Breast epithelium (tissue), 4 donors: ENCODE results near the gene QTRT2. TPM values are rescaled to one million over a fixed set of nuclear protein-coding genes. Genes with fewer than 3 reads are reported as not detected.

Source experiments
- DNase-seq, 2 donors: peaks; one replicate each; pipeline ENCODE4 v3.0.0-alpha.2; 2019; ENCODE audit warnings: low spot score in 2 of 2
- H3K27ac ChIP-seq, 2 donors: fragments of 200-600 bp; sonication (generic) in 1 of 2; one replicate each; pipeline ENCODE4 v1.5.1; 2016 to 2019; ENCODE audit warnings: mild to moderate bottlenecking in 1 of 2
- H3K27me3 ChIP-seq, 2 donors: fragments of 200-600 bp; sonication (generic) in 1 of 2; one replicate each; pipeline versions ENCODE4 v1.5.1 to v1.6.0; 2017 to 2019; ENCODE audit warnings: control low read depth in 1 of 2, mild to moderate bottlenecking in 1 of 2
- H3K36me3 ChIP-seq: fragments of 200-600 bp; one replicate; pipeline ENCODE4 v1.5.1; 2019
- H3K4me1 ChIP-seq, 2 donors: fragments of 200-600 bp; sonication (generic); one replicate each; pipeline ENCODE4 v1.5.1; 2016 to 2019; ENCODE audit warnings: control low read depth in 1 of 2
- H3K4me3 ChIP-seq, 3 donors: fragments of 200-600 bp; sonication (generic); 1 replicate in 2 of 3; 2 replicates in 1 of 3; pipeline ENCODE4 v1.5.1; 2016 to 2019; ENCODE audit warnings: mild to moderate bottlenecking in 3 of 3, moderate library complexity in 2 of 3
- H3K9me3 ChIP-seq, 2 donors: fragments of 200-600 bp; sonication (generic) in 1 of 2; one replicate each; pipeline ENCODE4 v1.5.1; 2016 to 2019; ENCODE audit warnings: control low read depth in 1 of 2
- POLR2A ChIP-seq: fragments of 450-650 bp; IDR thresholded peaks from one replicate; pipeline ENCODE4 v1.6.1; 2016; ENCODE audit warnings: antibody characterized with exemption, mild to moderate bottlenecking, moderate library complexity
- POLR2AphosphoS5 ChIP-seq, 3 donors: sonication (generic); formaldehyde crosslinking; IDR thresholded peaks; one replicate each; pipeline ENCODE4 v1.6.1; 2017; ENCODE audit warnings: antibody characterized with exemption in 3 of 3
- intact Hi-C: fragments of 100-400 bp; cut with DNase I; formaldehyde crosslinking; loops from one replicate; pipeline ENCODE4 v1.15.1; 2023; ENCODE audit warnings: low total_unique reads
- total RNA-seq, 3 donors: library from RNA; depleted of rRNA; stranded (reverse); fragments of >200 nt; gene quantifications; one replicate each; pipeline ENCODE4 v1.1.0, GENCODE V29; 2016
- TF ChIP-seq, protein P1 (sequence below), 3 donors: fragments of 450-650 bp; IDR thresholded peaks; one replicate each; pipeline ENCODE4 v1.5.1; 2016 to 2017; ENCODE audit warnings: antibody characterized with exemption in 3 of 3, mild to moderate bottlenecking in 3 of 3, moderate library complexity in 3 of 3

QTRT2 gene
- total RNA-seq = 10 to 100 TPM; 11.0 to 25.8 (median 15.1) TPM

DNA sequence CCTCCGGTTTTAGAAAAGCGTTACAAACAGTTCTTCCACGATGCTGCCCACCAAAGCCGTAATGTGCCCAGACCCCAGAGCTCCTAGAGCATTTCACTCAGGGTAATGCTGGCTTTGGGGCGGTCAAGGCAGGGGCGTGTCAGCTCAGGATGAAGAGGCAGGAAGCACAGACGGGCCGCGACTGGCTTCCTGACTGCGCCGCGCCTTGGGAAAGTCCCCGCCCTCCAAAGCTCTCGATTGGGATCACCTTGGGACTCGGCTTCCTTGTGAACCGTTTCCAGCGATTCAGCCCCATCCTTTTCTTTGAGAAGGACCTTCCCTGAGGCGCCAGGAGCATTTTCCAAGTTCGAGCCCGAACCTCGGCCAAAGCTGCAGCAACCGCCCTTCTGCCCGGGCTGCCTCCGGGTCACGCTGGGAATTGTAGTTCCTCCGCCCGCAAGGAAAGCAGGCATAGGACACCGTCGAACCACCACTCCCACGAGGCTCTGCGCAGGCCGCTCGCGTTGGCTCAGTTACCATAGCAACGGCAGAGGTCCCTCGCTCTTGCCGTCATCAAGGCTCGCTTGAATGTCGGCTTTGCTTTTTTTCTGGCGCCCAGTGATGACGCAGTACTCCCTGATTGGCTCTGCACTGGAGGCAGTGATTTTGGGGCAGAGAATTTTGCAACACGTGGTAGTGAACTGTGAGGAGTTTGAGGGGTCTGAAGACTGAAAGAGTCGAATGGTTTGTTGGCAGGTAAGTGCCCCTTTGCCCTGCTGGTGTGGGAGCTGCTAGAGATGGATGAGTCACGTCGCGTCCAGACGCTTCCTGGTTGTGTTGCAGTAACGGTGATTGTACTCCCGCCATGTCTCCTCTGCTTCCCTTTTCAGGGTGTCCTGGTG lies at the start of gene QTRT2, which contains the start of gene CCDC191:
TSS of gene QTRT2 (plus strand) at position 608 of the 881 bp plus-strand sequence. CDS start 8,521 bp downstream, outside the sequence.
TSS of gene CCDC191 (minus strand) at position 397 of the 881 bp plus-strand sequence. CDS start at position 337, 60 bp downstream.
- Histone ChIP-seq H3K27ac (peak within 1 kb of the TSS; percentile 87 to 88), H3K36me3 (no peaks in the 10 kb centered on the region), H3K9me3 (no peaks in the 10 kb centered on the region), H3K27me3 (no peaks in the 10 kb centered on the region), H3K4me1 (no peaks in the 10 kb centered on the region), H3K4me3 (peak within 1 kb of the TSS; percentile 62 to 81 (median 74))
- intact Hi-C loops = loop anchor here (5.0 kb wide), 1 partner anchor 1459 kb away; no protein-coding TSS in a partner anchor
- DNase-seq = peak; percentile 98 to 99
- TF ChIP-seq POLR2AphosphoS5 (IDR thresholded peaks at IDR 0.05) = peak; percentile 69 to 87 (median 83)
- TF ChIP-seq, protein P1, sequence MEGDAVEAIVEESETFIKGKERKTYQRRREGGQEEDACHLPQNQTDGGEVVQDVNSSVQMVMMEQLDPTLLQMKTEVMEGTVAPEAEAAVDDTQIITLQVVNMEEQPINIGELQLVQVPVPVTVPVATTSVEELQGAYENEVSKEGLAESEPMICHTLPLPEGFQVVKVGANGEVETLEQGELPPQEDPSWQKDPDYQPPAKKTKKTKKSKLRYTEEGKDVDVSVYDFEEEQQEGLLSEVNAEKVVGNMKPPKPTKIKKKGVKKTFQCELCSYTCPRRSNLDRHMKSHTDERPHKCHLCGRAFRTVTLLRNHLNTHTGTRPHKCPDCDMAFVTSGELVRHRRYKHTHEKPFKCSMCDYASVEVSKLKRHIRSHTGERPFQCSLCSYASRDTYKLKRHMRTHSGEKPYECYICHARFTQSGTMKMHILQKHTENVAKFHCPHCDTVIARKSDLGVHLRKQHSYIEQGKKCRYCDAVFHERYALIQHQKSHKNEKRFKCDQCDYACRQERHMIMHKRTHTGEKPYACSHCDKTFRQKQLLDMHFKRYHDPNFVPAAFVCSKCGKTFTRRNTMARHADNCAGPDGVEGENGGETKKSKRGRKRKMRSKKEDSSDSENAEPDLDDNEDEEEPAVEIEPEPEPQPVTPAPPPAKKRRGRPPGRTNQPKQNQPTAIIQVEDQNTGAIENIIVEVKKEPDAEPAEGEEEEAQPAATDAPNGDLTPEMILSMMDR (IDR thresholded peaks at IDR 0.05) = no peak

- Histone ChIP-seq H3K4me1 (no peaks in the 10 kb centered on the region), H3K4me3 (no peak overlapping the region), H3K27me3 (no peaks in the 10 kb centered on the region), H3K9me3 (no peaks in the 10 kb centered on the region), H3K27ac (no peak overlapping the region), H3K36me3 (no peaks in the 10 kb centered on the region)
- TF ChIP-seq, protein P1 (IDR thresholded peaks at IDR 0.05) = no peak
- TF ChIP-seq POLR2A (no peak), POLR2AphosphoS5 (IDR thresholded peaks at IDR 0.05) (no peak)
- no peak for DNase-seq
- intact Hi-C loops = no loop called here
Measured at GRCh38 chr3:114011059-114011797, 45.3 kb upstream of the QTRT2 start.

- Histone ChIP-seq H3K4me1 (no peaks in the 10 kb centered on the region), H3K36me3 (no peaks in the 10 kb centered on the region), H3K9me3 (no peaks in the 10 kb centered on the region), H3K27ac (no peak overlapping the region), H3K4me3 (no peak overlapping the region), H3K27me3 (no peaks in the 10 kb centered on the region)
- intact Hi-C loops = no loop called here
- TF ChIP-seq, protein P1 (IDR thresholded peaks at IDR 0.05) = no peak
- TF ChIP-seq POLR2A (no peak), POLR2AphosphoS5 (IDR thresholded peaks at IDR 0.05) (no peak)
- no peak for DNase-seq
Measured at GRCh38 chr3:114014211-114014610, 42.3 kb upstream of the QTRT2 start.

GRCh38 chr3:114019486-114019885 lies 37.1 kb upstream of the QTRT2 start:
- Histone ChIP-seq H3K4me1 (no peaks in the 10 kb centered on the region), H3K4me3 (no peak overlapping the region), H3K27me3 (no peaks in the 10 kb centered on the region), H3K9me3 (no peaks in the 10 kb centered on the region), H3K27ac (no peak overlapping the region), H3K36me3 (no peaks in the 10 kb centered on the region)
- intact Hi-C loops = no loop called here
- TF ChIP-seq, protein P1 (IDR thresholded peaks at IDR 0.05) = no peak
- TF ChIP-seq POLR2AphosphoS5 (IDR thresholded peaks at IDR 0.05) = no peak
- no peak for TF ChIP-seq POLR2A
- no peak for DNase-seq
